IPS-18a (cell line): ENCODE results near the gene SSBP2.

Experiments
- H3K27ac ChIP-seq: one replicate; pipeline ENCODE4 v1.5.1; 2013; ENCODE audit warnings: low read length
- H3K27me3 ChIP-seq: one replicate; pipeline ENCODE4 v1.6.1; 2013; ENCODE audit warnings: mild to moderate bottlenecking, low read length; ENCODE audit not compliant: control insufficient read depth, insufficient read depth
- H3K36me3 ChIP-seq: one replicate; pipeline ENCODE4 v1.6.1; 2013; ENCODE audit warnings: low read depth, low read length; ENCODE audit not compliant: control insufficient read depth
- H3K4me1 ChIP-seq: one replicate; pipeline ENCODE4 v1.6.1; 2013; ENCODE audit warnings: low read depth, low read length; ENCODE audit not compliant: control insufficient read depth
- H3K4me3 ChIP-seq: one replicate; pipeline ENCODE4 v1.5.1; 2013; ENCODE audit warnings: low read length
- H3K9ac ChIP-seq: one replicate; pipeline ENCODE4 v1.6.1; 2013; ENCODE audit warnings: mild to moderate bottlenecking, low read length, moderate library complexity
- H3K9me3 ChIP-seq: one replicate; pipeline ENCODE4 v1.6.1; 2013; ENCODE audit warnings: low read depth, low read length; ENCODE audit not compliant: control insufficient read depth

Gene SSBP2

GRCh38 chr5:81766611-81767010 lies 15.7 kb upstream of the SSBP2 start:
- H3K27ac ChIP-seq, result no peak overlapping the region
- H3K9ac ChIP-seq, result no peak overlapping the region
- H3K4me1 ChIP-seq, result peaks cover 3% of the 10 kb centered on the region
- no peaks in the 10 kb centered on the region for H3K36me3 ChIP-seq
- no peaks in the 10 kb centered on the region for H3K9me3 ChIP-seq
- no peaks in the 10 kb centered on the region for H3K27me3 ChIP-seq
- no peak overlapping the region for H3K4me3 ChIP-seq

GRCh38 chr5:81763294-81763928 lies 12.5 kb upstream of the SSBP2 start:
- H3K4me1 ChIP-seq, result peaks cover 12% of the 10 kb centered on the region
- no peak overlapping the region for H3K27ac ChIP-seq
- H3K4me3 ChIP-seq, result no peak overlapping the region
- no peaks in the 10 kb centered on the region for H3K9me3 ChIP-seq
- no peaks in the 10 kb centered on the region for H3K27me3 ChIP-seq
- no peaks in the 10 kb centered on the region for H3K36me3 ChIP-seq
- no peak overlapping the region for H3K9ac ChIP-seq

GRCh38 chr5:81762853-81763252 lies 12.0 kb upstream of the SSBP2 start:
- Histone ChIP-seq H3K9me3 (no peaks in the 10 kb centered on the region), H3K27me3 (no peaks in the 10 kb centered on the region), H3K27ac (no peak overlapping the region), H3K4me3 (no peak overlapping the region), H3K9ac (no peak overlapping the region), H3K4me1 (peaks cover 12% of the 10 kb centered on the region), H3K36me3 (no peaks in the 10 kb centered on the region)

GRCh38 chr5:81762401-81762800 lies 11.5 kb upstream of the SSBP2 start:
- no peak overlapping the region for H3K4me3 ChIP-seq
- H3K9me3 ChIP-seq, result no peaks in the 10 kb centered on the region
- H3K27me3 ChIP-seq, result no peaks in the 10 kb centered on the region
- H3K4me1 ChIP-seq, result peaks cover 9% of the 10 kb centered on the region
- H3K9ac ChIP-seq, result no peak overlapping the region
- no peaks in the 10 kb centered on the region for H3K36me3 ChIP-seq
- no peak overlapping the region for H3K27ac ChIP-seq

GRCh38 chr5:81761970-81762369 lies 11.1 kb upstream of the SSBP2 start:
- Histone ChIP-seq H3K27me3 (no peaks in the 10 kb centered on the region), H3K4me3 (no peak overlapping the region), H3K36me3 (no peaks in the 10 kb centered on the region), H3K4me1 (peaks cover 9% of the 10 kb centered on the region), H3K9ac (no peak overlapping the region), H3K27ac (no peak overlapping the region), H3K9me3 (no peaks in the 10 kb centered on the region)

- Histone ChIP-seq H3K4me1 (peaks cover 14% of the 10 kb centered on the region), H3K27ac (no peak overlapping the region), H3K27me3 (no peaks in the 10 kb centered on the region), H3K4me3 (no peak overlapping the region), H3K9me3 (no peaks in the 10 kb centered on the region), H3K36me3 (no peaks in the 10 kb centered on the region), H3K9ac (no peak overlapping the region)
These were observed 10.4 kb upstream of the SSBP2 start for GRCh38 chr5:81761270-81761669.

GRCh38 chr5:81760521-81760920 lies 9.6 kb upstream of the SSBP2 start:
- H3K27ac ChIP-seq, result no peak overlapping the region
- no peaks in the 10 kb centered on the region for H3K36me3 ChIP-seq

GRCh38 chr5:81759632-81760005 lies 8.7 kb upstream of the SSBP2 start:
- Histone ChIP-seq H3K4me1 (peaks cover 29% of the 10 kb centered on the region), H3K9me3 (no peaks in the 10 kb centered on the region), H3K4me3 (no peak overlapping the region), H3K27me3 (no peaks in the 10 kb centered on the region), H3K27ac (no peak overlapping the region), H3K36me3 (no peaks in the 10 kb centered on the region), H3K9ac (no peak overlapping the region)

More at GRCh38 chr5:81760521-81760920, 9.6 kb upstream of the SSBP2 start:
- H3K9me3 ChIP-seq, result no peaks in the 10 kb centered on the region
- no peak overlapping the region for H3K9ac ChIP-seq
- no peak overlapping the region for H3K4me3 ChIP-seq
- H3K4me1 ChIP-seq, result peaks cover 21% of the 10 kb centered on the region
- no peaks in the 10 kb centered on the region for H3K27me3 ChIP-seq

GRCh38 chr5:81757404-81757803 lies 6.5 kb upstream of the SSBP2 start:
- no peak overlapping the region for H3K9ac ChIP-seq
- H3K4me1 ChIP-seq, result peaks cover 51% of the 10 kb centered on the region
- H3K36me3 ChIP-seq, result no peaks in the 10 kb centered on the region

GRCh38 chr5:81756016-81756415 lies 5.1 kb upstream of the SSBP2 start:
- Histone ChIP-seq H3K27me3 (peaks cover 13% of the 10 kb centered on the region), H3K9me3 (no peaks in the 10 kb centered on the region), H3K4me1 (peaks cover 57% of the 10 kb centered on the region), H3K9ac (no peak overlapping the region), H3K4me3 (no peak overlapping the region), H3K36me3 (no peaks in the 10 kb centered on the region), H3K27ac (no peak overlapping the region)

More at GRCh38 chr5:81757404-81757803, 6.5 kb upstream of the SSBP2 start:
- H3K27me3 ChIP-seq, result peaks cover 8% of the 10 kb centered on the region
- H3K9me3 ChIP-seq, result no peaks in the 10 kb centered on the region
- H3K4me3 ChIP-seq, result no peak overlapping the region
- H3K27ac ChIP-seq, result no peak overlapping the region

GRCh38 chr5:81755320-81755719 lies 4.4 kb upstream of the SSBP2 start:
- Histone ChIP-seq H3K4me1 (peaks cover 57% of the 10 kb centered on the region), H3K4me3 (peak overlapping the region; percentile 8), H3K9ac (no peak overlapping the region), H3K27ac (peak overlapping the region; percentile 11), H3K36me3 (no peaks in the 10 kb centered on the region), H3K27me3 (peaks cover 13% of the 10 kb centered on the region), H3K9me3 (no peaks in the 10 kb centered on the region)

- Histone ChIP-seq H3K36me3 (no peaks in the 10 kb centered on the region), H3K9me3 (no peaks in the 10 kb centered on the region), H3K27ac (no peak overlapping the region), H3K27me3 (peaks cover 13% of the 10 kb centered on the region), H3K9ac (no peak overlapping the region), H3K4me1 (peaks cover 52% of the 10 kb centered on the region), H3K4me3 (no peak overlapping the region)
These were observed 3.7 kb upstream of the SSBP2 start for GRCh38 chr5:81754621-81755020.
